Neural progenitor cell (in vitro differentiated cells): ENCODE data around the gene AGMO.

Experiments
- EZH2phosphoT487 ChIP-seq: fragments of 200-600 bp; sonication (generic); IDR thresholded peaks from 2 replicates; pipeline ENCODE4 v1.6.1; 2017; ENCODE audit warnings: antibody characterized with exemption
- TF ChIP-seq, protein P1 (sequence below): fragments of 200-600 bp; sonication (generic); IDR thresholded peaks from 2 replicates; pipeline ENCODE4 v1.5.1; 2017; ENCODE audit warnings: antibody characterized with exemption, mild to moderate bottlenecking

DNA sequence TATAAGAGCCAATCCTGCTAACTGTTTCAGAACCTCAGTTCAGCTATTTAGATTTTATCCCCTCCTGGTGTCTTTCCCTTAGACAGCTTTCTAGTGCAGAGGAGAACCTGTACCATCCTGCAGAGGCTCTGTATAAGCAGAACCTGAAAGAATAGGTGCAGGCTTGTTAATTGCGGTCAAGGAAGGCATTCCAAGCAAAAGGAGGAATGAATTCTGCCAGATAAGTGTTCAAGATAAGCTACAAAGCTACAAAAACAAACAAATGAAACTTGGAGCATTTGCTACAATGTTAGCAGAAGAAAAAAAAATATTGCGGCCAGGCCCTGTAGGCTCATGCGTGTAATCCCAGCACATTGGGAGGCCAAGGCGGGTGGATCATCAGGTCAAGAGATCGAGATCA is 32.6 kb upstream of the AGMO start:
- TF ChIP-seq, protein P1, sequence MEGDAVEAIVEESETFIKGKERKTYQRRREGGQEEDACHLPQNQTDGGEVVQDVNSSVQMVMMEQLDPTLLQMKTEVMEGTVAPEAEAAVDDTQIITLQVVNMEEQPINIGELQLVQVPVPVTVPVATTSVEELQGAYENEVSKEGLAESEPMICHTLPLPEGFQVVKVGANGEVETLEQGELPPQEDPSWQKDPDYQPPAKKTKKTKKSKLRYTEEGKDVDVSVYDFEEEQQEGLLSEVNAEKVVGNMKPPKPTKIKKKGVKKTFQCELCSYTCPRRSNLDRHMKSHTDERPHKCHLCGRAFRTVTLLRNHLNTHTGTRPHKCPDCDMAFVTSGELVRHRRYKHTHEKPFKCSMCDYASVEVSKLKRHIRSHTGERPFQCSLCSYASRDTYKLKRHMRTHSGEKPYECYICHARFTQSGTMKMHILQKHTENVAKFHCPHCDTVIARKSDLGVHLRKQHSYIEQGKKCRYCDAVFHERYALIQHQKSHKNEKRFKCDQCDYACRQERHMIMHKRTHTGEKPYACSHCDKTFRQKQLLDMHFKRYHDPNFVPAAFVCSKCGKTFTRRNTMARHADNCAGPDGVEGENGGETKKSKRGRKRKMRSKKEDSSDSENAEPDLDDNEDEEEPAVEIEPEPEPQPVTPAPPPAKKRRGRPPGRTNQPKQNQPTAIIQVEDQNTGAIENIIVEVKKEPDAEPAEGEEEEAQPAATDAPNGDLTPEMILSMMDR = no peak
- TF ChIP-seq EZH2phosphoT487 = no peak
